Vagina (tissue), 2 donors: ENCODE results near the gene GRAMD4.

Experiments
- CTCF ChIP-seq, 3 experiments: fragments of 450-650 bp in 2 of 3; fragments of 200-600 bp in 1 of 3; sonication (generic) in 1 of 3; IDR thresholded peaks; one replicate each; pipeline ENCODE4 v1.5.1; 2017 to 2019; ENCODE audit warnings: antibody characterized with exemption in 3 of 3, mild to moderate bottlenecking in 2 of 3, moderate library complexity in 2 of 3
- POLR2A ChIP-seq, 2 donors: fragments of 450-650 bp; IDR thresholded peaks; one replicate each; pipeline ENCODE4 v1.6.1; 2017; ENCODE audit warnings: antibody characterized with exemption in 2 of 2, mild to moderate bottlenecking in 2 of 2, moderate library complexity in 2 of 2

GRCh38 chr22:46688949-46689348, 68.8 kb downstream of the GRAMD4 start:
- TF ChIP-seq POLR2A (IDR thresholded peaks at IDR 0.05) (no peak), CTCF (IDR thresholded peaks at IDR 0.05) (no peak)
